ENCODE measurements around the gene USP30.

The USP30 gene

GRCh38 chr12:109092497-109093021 lies 40.2 kb downstream of the USP30 start:
- intact Hi-C loops (cut with DNase I): loop anchor here (1.0 to 10.0 kb wide), 6 partner anchors 38 to 530 kb away; partner anchors contain the start of genes ISCU, SART3 and SVOP
- no peak for DNase-seq

GRCh38 chr12:109093022-109093918 lies 40.9 kb downstream of the USP30 start, which contains the start of gene ALKBH2:
Gene ALKBH2 (minus strand): TSS chr12:109093472. CDS start chr12:109092786, 686 bp downstream.
- intact Hi-C loops (cut with DNase I): loop anchor here (1.0 to 10.0 kb wide), 6 partner anchors 38 to 531 kb away; partner anchors contain the start of genes ISCU, SART3 and SVOP
- DNase-seq: peak; percentile 86 to 99 (median 94)

- intact Hi-C loops (cut with DNase I): loop anchor here (10.0 kb wide), 1 partner anchor 272 kb away; no protein-coding TSS in a partner anchor
- no peak for DNase-seq
Measured at GRCh38 chr12:109097140-109097434, 44.7 kb downstream of the USP30 start.

GRCh38 chr12:109097435-109098182 lies 45.2 kb downstream of the USP30 start, which contains the start of gene UNG:
Gene UNG (plus strand): TSS chr12:109097597. CDS start chr12:109097680, 83 bp downstream.
- DNase-seq: peak; percentile 91 to 99 (median 98)
- intact Hi-C loops (cut with DNase I): loop anchor here (10.0 kb wide), 1 partner anchor 273 kb away; no protein-coding TSS in a partner anchor

- intact Hi-C loops (cut with DNase I): loop anchor here (10.0 kb wide), 1 partner anchor 273 kb away; no protein-coding TSS in a partner anchor
- no peak for DNase-seq
Measured at GRCh38 chr12:109098183-109098604, 45.8 kb downstream of the USP30 start.

GRCh38 chr12:109098651-109099050 lies 46.3 kb downstream of the USP30 start:
- intact Hi-C loops (cut with DNase I): loop anchor here (10.0 kb wide), 1 partner anchor 274 kb away; no protein-coding TSS in a partner anchor

GRCh38 chr12:109099431-109100020 lies 47.1 kb downstream of the USP30 start:
- no peak for DNase-seq
- intact Hi-C loops (cut with DNase I): loop anchor here (10.0 kb wide), 1 partner anchor 275 kb away; no protein-coding TSS in a partner anchor

More at GRCh38 chr12:109098651-109099050, 46.3 kb downstream of the USP30 start:
- no peak for DNase-seq

- no peak for DNase-seq
- intact Hi-C loops (cut with DNase I): no loop called here
Measured at GRCh38 chr12:109100741-109101140, 48.4 kb downstream of the USP30 start.

- intact Hi-C loops (cut with DNase I): no loop called here
- no peak for DNase-seq
Measured at GRCh38 chr12:109102491-109102890, 50.1 kb downstream of the USP30 start.

DNA sequence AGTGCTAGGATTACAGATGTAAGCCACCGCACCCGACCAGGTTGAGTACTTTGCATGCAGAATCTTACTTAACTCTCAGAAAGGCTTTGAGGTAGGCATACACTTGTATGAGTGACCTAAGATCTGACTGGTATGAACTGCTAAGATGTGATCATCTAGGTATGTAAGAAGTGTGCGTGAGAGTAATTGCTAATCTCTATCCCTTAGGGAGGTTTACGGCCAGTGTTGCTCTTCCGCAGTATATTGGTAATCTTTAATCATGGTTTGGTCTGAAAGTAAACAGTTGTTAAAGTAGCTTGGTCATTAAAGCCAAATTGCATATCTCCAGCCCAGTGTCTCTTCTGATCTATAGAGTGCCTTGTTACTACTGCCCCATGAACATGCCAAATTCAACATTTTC lies 52.8 kb downstream of the USP30 start:
- no peak for DNase-seq
- intact Hi-C loops (cut with DNase I): no loop called here

- no peak for DNase-seq
- intact Hi-C loops (cut with DNase I): loop anchor here (5.0 kb wide), 2 partner anchors 42 to 277 kb away; no protein-coding TSS in a partner anchor
Measured at GRCh38 chr12:109109746-109110350, 57.5 kb downstream of the USP30 start.

DNA sequence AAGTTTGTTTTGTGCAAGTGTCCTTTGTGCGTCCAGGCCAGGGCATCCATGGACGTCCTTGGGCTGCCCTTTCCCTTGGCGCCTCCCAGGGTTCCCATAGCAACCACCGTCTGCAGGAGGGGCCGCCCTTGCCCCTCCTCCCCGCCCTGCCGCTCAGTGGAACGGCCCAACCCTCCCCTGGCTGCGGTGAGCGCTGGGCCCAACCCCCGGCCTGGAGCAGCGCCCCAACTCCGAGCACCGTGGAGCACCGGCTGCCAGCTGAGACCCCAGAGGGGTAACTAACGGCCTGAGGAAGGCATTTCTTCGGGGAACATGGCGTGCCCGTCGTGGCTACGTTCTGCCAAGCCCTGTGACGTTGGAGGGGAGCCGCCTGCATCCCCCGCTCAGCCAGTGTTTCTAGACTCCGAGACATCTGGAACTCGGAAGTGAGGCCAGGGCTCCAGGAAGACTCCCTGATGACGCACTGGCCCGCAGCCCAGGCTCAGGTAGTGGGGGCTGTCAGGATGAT lies 58.7 kb downstream of the USP30 start:
- intact Hi-C loops (cut with DNase I): loop anchor here (5.0 kb wide), 2 partner anchors 41 to 276 kb away; no protein-coding TSS in a partner anchor
- peak; percentile 76 to 97 (median 84) for DNase-seq

- no peak for DNase-seq
- intact Hi-C loops (cut with DNase I): loop anchor here (5.0 kb wide), 2 partner anchors 39 to 274 kb away; no protein-coding TSS in a partner anchor
Measured at GRCh38 chr12:109112720-109113465, 60.5 kb downstream of the USP30 start.

- DNase-seq: no peak
- intact Hi-C loops (cut with DNase I): loop anchor here (5.0 kb wide), 2 partner anchors 39 to 274 kb away; no protein-coding TSS in a partner anchor
Measured at GRCh38 chr12:109113661-109114321, 61.4 kb downstream of the USP30 start.

GRCh38 chr12:109114644-109115043 lies 62.3 kb downstream of the USP30 start:
- no peak for DNase-seq
- intact Hi-C loops (cut with DNase I): loop anchor here (5.0 kb wide), 2 partner anchors 38 to 273 kb away; no protein-coding TSS in a partner anchor

- no peak for DNase-seq
- intact Hi-C loops (cut with DNase I): no loop called here
Measured at GRCh38 chr12:109115404-109115757, 63.0 kb downstream of the USP30 start.

DNA sequence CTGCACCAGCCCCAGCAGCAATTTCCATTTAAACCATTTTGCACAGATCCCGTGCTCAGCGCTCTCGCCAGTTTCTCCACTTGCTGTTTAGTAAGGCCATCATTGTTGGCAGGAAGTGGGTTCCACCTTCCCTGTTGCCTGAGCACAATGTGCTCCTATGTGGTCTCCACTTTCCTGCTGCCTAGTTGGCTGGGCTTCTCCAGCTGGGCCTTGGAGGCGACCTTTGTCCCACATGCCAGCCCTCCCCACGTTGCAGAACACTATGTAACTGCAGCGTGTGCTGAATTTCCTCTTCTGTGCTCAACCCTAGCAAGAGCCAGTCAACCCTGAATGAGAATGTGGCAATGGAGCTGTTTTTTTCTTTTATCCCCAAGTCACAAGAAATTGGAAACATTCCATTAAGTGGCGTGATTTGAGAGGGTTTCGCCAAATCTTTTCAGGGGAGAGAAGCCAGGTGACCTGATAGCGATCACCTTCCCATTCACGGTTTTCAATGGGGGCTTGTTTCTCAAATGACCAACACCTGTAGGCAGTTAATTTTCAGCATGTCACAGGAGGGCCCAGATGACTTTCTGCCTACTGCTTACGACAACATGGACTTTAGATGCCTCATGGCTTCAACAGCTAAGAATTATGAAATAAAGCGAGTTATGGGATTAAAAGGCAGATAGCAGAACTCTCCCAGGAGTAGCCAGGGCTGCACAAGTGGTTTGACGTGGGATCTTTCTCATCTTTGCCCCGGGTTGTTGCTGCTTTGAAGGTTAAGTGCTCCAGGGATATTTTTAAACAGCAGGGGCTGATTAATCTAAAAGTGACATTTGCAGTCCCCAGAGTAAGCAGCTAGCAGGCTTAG lies 63.6 kb downstream of the USP30 start, which contains the start of gene ACACB:
TSS of gene ACACB (plus strand) at position 830 of the 853 bp plus-strand sequence. CDS start 22,819 bp downstream, outside the sequence.
- DNase-seq: peak; percentile 42 to 95 (median 68)
- intact Hi-C loops (cut with DNase I): no loop called here
